H1 (cell line): ENCODE measurements around the gene HES1. TPM values are rescaled to one million over a fixed set of nuclear protein-coding genes. Genes with fewer than 3 reads are reported as not detected.

Experiments used
- JUN ChIP-seq: IDR thresholded peaks from 2 replicates; pipeline ENCODE4 v1.6.1; 2011; ENCODE audit warnings: low read depth, mild to moderate bottlenecking, improper control_type of control experiment, low read length
- KDM1A ChIP-seq: fragments of 200-600, 300-600 bp; sonication (generic); IDR thresholded peaks from 2 replicates; pipeline ENCODE4 v1.7.1; 2016; ENCODE audit warnings: mild to moderate bottlenecking, low read length, borderline replicate concordance
- MAFK ChIP-seq: IDR thresholded peaks from 2 replicates; pipeline ENCODE4 v1.6.1; 2012; ENCODE audit warnings: low read depth, mild to moderate bottlenecking, improper control_type of control experiment, low read length
- polyA plus RNA-seq, 7 experiments: library from polyadenylated mRNA; depleted of rRNA in 3 of 7; stranded (reverse) in 5 of 7; unstranded in 2 of 7; fragments of >200 nt in 5 of 7; fragments of 200-250 nt in 2 of 7; gene quantifications; 1 replicate in 5 of 7; 2 replicates in 1 of 7; 4 replicates in 1 of 7; pipeline versions ENCODE4 v1.2.1 to v1.2.3, GENCODE V29; 2011 to 2013; ENCODE audit warnings: missing spikeins in 2 of 7, mixed read lengths in 2 of 7
- total RNA-seq: library from RNA; stranded (reverse); fragmentation: NEBNext Ultra II Directional; extraction: Animal tissue kit (Norgen Biotek cat#: 25700); gene quantifications from 2 replicates; pipeline ENCODE4 v1.2.1, GENCODE V29; 2021

Gene HES1
- total and polyA plus RNA-seq, 2 of the 8 experiments (the other 6 are each of a cell fraction or from before 2014, with no cell fraction given) = 7.9 to 12.9 TPM

GRCh38 chr3:194170793-194171192, 34.8 kb downstream of the HES1 start (continued):
- TF ChIP-seq MAFK (no peak), KDM1A (no peak), JUN (no peak)
